Stomach (tissue), 4 donors: Measurements from ENCODE around the gene OPCML.

Experiments
- EP300 ChIP-seq: sonication (generic); formaldehyde crosslinking; IDR thresholded peaks from one replicate; pipeline ENCODE4 v1.6.1; 2017; ENCODE audit warnings: antibody characterized with exemption
- POLR2A ChIP-seq, 4 donors: fragments of 450-650 bp; IDR thresholded peaks; one replicate each; pipeline ENCODE4 v1.6.1; 2016; ENCODE audit warnings: antibody characterized with exemption in 4 of 4, control low read depth in 2 of 4, mild to moderate bottlenecking in 1 of 4, moderate library complexity in 1 of 4
- TF ChIP-seq, protein P1 (sequence below), 7 experiments: fragments of 450-650 bp in 4 of 7; fragments of 200-600 bp in 3 of 7; sonication (generic) in 3 of 7; IDR thresholded peaks; one replicate each; pipeline ENCODE4 v1.5.1; 2016 to 2019; ENCODE audit warnings: antibody characterized with exemption in 7 of 7, control low read depth in 2 of 7, mild to moderate bottlenecking in 1 of 7

GRCh38 chr11:132486060-132486459 lies 1046.2 kb downstream of the OPCML start:
- TF ChIP-seq EP300 (no peak), POLR2A (IDR thresholded peaks at IDR 0.05) (no peak)
- TF ChIP-seq, protein P1, sequence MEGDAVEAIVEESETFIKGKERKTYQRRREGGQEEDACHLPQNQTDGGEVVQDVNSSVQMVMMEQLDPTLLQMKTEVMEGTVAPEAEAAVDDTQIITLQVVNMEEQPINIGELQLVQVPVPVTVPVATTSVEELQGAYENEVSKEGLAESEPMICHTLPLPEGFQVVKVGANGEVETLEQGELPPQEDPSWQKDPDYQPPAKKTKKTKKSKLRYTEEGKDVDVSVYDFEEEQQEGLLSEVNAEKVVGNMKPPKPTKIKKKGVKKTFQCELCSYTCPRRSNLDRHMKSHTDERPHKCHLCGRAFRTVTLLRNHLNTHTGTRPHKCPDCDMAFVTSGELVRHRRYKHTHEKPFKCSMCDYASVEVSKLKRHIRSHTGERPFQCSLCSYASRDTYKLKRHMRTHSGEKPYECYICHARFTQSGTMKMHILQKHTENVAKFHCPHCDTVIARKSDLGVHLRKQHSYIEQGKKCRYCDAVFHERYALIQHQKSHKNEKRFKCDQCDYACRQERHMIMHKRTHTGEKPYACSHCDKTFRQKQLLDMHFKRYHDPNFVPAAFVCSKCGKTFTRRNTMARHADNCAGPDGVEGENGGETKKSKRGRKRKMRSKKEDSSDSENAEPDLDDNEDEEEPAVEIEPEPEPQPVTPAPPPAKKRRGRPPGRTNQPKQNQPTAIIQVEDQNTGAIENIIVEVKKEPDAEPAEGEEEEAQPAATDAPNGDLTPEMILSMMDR (IDR thresholded peaks at IDR 0.05), result no peak
